NCI-H2196 (cell line): ENCODE results near the gene RRAS.

Source experiments
- DNase-seq: peaks from one replicate; lab custom pipeline; 2025; ENCODE audit not compliant: unreplicated experiment; lab: John Stamatoyannopoulos, UW

RRAS gene

GRCh38 chr19:49677231-49677900 lies 37.4 kb upstream of the RRAS start, which contains the start of gene PRMT1:
TSS of gene PRMT1 (plus strand) at chr19:49677271. CDS start at chr19:49677281, 10 bp downstream.
- peak; percentile 37 for DNase-seq

DNA sequence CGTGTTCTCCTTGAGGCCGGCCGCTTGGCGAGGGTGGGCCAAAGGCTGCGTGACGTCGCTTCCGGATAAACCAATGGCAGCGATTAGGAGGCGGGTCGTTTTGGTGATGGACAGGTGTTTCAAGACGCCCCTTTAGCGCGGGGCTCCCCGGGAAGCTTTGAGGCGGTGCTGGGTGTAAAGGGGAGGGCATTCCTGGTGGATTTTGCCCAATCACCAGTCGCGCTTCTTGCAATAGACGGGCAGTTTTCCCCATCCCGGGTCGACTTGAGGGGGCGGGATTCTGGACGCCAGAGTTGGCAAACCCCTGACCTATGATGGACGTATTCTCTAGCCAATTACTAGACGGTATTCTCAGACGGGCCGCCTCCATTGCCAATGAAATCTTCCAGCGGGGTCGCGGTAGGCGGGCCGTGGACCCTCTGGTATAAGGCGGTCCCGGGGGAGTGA lies 36.9 kb upstream of the RRAS start:
- DNase-seq: peak; percentile 99

DNA sequence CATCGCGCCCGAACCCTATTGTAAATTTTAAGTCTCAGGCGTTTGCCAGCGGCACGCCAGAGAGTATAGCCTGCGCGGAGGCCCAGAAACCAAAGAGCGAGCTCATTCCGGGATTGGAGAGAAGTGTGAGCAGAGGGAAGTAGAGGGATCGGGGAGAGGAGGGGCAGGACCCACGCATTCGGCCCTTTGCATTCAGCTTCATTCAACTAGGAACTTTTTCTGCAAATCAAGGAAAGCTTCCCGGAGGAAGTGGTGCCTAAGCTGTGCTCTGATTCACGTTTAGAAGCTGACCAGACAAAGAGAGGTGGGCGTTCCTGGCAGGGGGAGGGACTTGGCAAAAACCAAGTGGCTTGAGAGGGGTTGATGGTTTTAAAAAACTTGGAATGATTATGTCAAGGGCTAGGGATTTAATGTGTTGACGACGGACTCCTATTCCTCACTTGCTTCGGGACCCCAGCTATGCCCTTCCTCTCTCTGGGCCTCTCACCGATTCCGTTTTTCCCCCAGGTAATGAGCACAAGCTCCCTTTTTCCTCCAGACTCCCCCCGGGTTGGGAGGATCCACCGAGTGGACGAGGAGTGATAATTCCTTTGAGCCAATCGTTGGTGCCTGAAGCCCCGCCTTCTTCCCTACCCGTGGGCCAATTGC lies 36.3 kb upstream of the RRAS start:
- DNase-seq: peak; percentile 87

DNA sequence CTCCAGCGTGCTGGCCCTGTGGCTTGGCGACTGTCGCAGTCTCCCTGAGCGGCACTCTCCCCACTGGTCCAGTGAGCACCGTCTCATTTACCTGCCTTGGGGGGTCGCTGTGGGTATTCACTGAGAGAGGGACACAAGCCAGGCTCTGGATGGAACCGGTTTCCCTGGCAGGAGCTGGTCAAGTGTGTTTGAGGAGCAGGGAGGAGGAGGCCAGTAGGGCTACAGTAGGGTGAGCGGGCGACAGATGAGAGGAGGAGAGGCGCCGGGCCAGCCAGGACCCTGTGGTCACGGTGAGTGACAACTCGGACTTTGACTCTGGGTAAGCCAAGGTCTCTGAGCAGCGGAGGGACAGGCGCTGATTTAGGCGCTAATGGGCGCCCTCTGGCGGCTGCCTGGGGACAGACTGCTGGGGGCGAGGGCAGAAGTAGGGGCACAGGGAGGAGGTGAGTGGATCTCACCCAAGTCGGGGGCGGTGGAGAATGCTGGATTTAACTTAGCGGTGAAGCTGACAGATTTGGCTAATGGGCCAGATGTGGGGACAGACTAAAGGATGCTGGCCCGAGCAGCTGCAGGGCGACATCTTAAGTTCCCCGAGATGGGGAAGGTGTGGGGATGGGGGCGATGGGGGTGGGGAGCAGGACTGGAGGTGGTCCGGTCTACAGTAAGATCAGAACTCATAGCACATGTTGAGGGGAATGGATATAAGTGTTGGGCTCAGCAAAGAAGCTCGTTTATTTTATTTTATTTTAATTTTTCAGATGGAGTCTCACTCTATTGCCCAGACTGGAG lies 32.4 kb upstream of the RRAS start:
- DNase-seq: peak; percentile 78

GRCh38 chr19:49669516-49669915 lies 29.6 kb upstream of the RRAS start:
- no peak for DNase-seq

- DNase-seq: no peak
These were observed 27.5 kb upstream of the RRAS start for GRCh38 chr19:49667473-49667872.

- no peak for DNase-seq
These were observed 26.1 kb upstream of the RRAS start for GRCh38 chr19:49666120-49666444.

GRCh38 chr19:49665351-49666119 lies 25.6 kb upstream of the RRAS start, which contains the start of the genes BCL2L12 and IRF3:
TSS of gene BCL2L12 (plus strand) at chr19:49665933. CDS start at chr19:49666693, 760 bp downstream.
TSS of gene IRF3 (minus strand) at chr19:49665857. CDS start at chr19:49664838, 1,019 bp downstream.
- DNase-seq: peak; percentile 96

GRCh38 chr19:49665036-49665350 lies 25.1 kb upstream of the RRAS start:
- DNase-seq: no peak

DNA sequence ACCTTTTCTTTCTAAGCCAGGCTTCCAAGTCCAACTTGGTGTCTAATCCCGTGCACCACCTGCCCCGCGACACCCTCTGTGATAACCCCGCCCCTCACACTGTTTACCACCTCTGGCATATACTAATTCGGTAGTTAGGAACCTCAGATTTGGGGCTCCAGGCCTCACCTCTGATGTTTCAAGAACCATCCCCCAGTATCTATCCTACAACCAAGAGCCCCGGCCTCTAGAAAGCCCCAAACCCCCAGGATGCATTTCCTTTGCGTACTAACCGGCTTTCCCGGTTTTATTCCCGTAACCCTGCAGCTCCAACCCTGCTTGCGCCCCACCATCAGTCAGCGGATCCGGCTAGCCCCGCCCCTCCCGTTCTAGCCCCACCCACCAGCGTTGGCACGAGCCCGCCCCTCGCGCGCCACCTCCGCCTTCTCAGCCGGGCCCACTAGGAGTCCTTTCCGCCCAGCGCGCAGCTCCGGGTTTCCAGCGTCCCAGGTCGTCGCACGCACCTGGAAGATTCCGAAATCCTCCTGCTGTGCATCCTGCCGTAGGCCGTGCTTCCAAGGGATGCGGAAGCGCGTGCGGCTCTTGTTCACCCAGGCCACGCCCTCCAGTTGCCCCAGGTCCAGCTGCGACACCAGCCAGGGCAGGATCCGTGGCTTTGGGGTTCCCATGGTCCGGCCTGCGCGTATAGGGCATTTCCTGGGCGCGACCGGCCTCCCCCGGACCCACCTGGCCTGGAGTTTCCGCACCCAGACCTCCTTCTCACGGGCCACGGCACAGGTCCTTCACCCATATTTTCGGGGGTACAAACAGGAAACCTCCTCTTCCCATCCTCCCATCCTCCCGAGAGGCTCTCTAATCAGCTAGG lies 24.5 kb upstream of the RRAS start:
- DNase-seq: peak; percentile 91

DNA sequence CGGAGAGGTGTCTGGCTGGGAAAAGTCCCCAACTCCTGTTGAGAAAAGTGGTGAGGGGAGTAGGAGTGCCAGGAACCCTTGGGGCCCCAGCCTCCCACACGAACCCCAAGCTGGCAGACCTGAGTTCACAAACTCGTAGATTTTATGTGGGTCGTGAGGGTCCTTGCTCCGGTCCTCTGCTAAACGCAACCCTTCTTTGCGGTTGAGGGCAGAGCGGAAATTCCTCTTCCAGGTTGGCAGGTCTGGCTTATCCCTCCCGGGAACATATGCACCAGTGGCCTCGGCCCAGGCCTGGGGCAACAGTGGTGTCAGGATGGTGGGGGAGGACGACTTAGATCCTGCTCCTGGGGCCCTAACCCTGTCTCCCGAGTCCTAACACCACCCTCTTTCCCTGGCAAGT lies 23.3 kb upstream of the RRAS start:
- DNase-seq: no peak

DNA sequence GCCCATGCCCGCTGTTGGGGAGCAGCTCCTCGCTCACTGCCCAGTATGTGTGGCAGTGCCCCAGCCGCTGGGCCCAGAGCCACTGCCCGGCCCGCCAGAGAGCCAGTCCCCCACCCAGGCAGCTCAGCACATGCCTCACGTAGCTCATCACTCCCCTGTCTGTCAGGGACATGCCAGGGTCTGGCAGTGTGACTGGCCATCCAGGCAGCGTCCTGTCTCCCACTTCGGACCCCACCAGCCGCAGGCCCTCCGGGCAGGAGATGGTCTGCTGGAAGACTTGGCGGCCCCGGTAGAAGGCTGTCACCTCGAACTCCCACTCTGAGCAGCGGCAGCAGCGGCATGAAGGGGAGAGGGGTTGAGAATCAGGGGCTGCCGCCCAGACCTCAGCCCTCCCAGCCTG lies 22.1 kb upstream of the RRAS start:
- DNase-seq: no peak

DNA sequence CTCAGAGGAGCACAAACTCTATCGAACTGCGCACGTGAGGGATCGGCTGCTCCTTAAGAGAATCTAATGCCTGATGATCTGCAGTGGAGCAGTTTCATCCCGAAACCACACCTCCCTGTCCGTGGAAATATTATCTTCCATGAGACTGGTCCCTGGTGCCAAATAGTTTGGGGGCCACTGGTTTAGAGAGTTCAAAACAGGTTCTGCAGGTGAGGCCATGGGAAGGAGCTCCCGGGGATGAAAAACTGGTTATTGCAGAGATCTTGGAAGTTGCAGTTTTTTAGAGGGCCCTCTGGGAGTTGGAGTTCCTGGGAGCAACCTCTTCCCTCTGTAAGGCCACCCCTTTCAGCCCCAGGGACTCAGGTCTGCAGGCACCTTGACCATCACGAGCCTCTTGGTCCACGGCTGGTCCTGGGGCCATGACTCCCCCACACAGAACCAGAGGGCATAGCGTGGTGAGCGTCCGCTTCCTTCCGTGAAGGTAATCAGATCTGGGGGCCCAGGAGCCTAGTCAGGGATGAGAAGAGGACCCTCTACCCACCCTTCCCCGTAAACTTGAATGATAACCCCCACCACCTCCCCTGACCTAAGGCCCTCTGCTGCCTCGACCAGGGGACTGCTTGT lies 20.5 kb upstream of the RRAS start:
- DNase-seq: no peak

DNA sequence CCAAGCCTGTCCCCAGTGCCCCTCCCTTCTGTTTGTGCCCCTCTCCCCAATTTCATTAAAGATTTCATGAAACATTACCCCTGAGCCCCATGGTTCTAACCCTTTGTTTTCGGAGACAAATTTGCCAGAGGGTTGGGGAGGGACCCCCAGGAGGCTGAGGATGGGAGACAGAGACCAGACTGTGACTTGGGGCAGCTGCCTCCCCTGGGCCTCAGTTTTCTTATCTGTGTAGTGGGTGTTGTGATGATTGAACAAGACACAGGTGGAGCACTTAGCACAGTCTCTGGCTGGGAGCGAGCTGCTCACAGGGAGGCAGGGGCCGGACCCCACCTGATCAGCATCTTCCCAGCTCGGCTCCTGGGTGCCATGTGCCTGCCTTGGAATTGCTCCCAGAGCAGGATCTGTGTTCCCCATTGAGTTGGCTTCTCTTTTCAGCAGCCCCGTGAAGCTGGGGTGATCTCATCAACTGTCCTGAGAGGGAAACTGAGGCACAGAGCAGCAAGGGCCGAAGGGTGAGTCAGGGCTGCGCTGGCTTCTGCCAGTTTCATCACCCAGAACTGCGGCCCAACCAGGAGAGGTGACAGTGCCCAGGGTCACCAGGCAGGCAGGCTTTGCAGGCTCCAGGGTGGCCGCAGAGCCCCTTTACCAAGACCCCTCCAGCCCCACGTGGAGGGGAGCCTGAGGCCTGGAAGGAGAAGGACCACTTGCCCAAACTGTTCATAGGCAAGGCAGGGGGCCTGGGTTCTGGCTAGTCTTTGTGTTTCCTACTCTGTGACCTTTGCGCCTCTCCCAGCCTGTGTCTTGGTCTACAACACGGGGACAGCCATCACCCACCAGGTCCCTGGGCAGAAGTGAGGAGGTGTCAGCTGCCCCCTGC lies 18.9 kb upstream of the RRAS start:
- no peak for DNase-seq

DNA sequence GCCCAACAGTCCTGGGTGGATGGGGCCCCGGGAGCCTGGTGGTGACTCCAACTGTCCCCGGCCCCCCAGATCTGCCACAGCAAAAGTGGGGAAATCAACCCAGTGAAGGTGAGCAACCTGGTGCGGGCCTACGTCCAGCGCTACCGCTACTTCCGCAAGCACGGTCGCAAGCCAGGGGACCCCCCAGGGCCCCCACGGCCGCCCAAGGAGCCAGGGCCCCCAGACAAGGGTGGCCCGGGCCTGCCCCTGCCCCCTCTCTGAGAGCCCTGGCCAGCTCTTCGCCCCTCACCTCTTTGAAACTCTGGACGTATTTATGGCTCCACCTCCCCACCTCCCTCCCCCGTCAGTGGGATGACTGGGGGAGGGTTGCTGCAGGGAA lies 18.2 kb upstream of the RRAS start:
- no peak for DNase-seq

- DNase-seq: no peak
These were observed 17.7 kb upstream of the RRAS start for GRCh38 chr19:49657493-49658138.

GRCh38 chr19:49656456-49657109 lies 16.6 kb upstream of the RRAS start:
- no peak for DNase-seq
